Measurements from ENCODE around the gene LRMDA. TPM values are rescaled to one million over a fixed set of nuclear protein-coding genes. Genes with fewer than 3 reads are reported as not detected.
A peak's percentile ranks its signal among the peaks of the same experiment; 100 is the strongest.

Gene LRMDA
- total RNA-seq, 1 donor from 2014 or later = 19.4 TPM

GRCh38 chr10:76000550-76000949 lies 569.1 kb downstream of the LRMDA start:
- Mint-ChIP-seq H3K36me3 (ENCODE audit: low read depth, unreplicated experiment) (no peaks in the 10 kb centered on the region), H3K4me3 (ENCODE audit: unreplicated experiment) (no peak overlapping the region), H3K27me3 (ENCODE audit: unreplicated experiment) (peaks cover 2% of the 10 kb centered on the region), H3K4me1 (ENCODE audit: unreplicated experiment) (peaks cover 3% of the 10 kb centered on the region), H3K27ac (ENCODE audit: unreplicated experiment) (peak overlapping the region; percentile 30), H3K9me3 (ENCODE audit: unreplicated experiment) (no peaks in the 10 kb centered on the region)
- no peak for TF ChIP-seq CTCF (IDR thresholded peaks at IDR 0.05; ENCODE audit: unreplicated experiment)
- no peak for DNase-seq (ENCODE audit: low spot score)

- H3K9me3 Mint-ChIP-seq (ENCODE audit: unreplicated experiment) = no peaks in the 10 kb centered on the region
- H3K36me3 Mint-ChIP-seq (ENCODE audit: low read depth, unreplicated experiment) = no peaks in the 10 kb centered on the region
- TF ChIP-seq CTCF (IDR thresholded peaks at IDR 0.05; ENCODE audit: unreplicated experiment) = no peak
- no peak overlapping the region for H3K4me3 Mint-ChIP-seq (ENCODE audit: unreplicated experiment)
- no peak for DNase-seq (ENCODE audit: low spot score)
- peaks cover 2% of the 10 kb centered on the region for H3K27me3 Mint-ChIP-seq (ENCODE audit: unreplicated experiment)
- peaks cover 3% of the 10 kb centered on the region for H3K4me1 Mint-ChIP-seq (ENCODE audit: unreplicated experiment)
- no peak overlapping the region for H3K27ac Mint-ChIP-seq (ENCODE audit: unreplicated experiment)
Observed at GRCh38 chr10:76001019-76001418, 569.6 kb downstream of the LRMDA start.

- no peak for TF ChIP-seq CTCF (IDR thresholded peaks at IDR 0.05; ENCODE audit: unreplicated experiment)
- Mint-ChIP-seq H3K4me1 (ENCODE audit: unreplicated experiment) (peaks cover 3% of the 10 kb centered on the region), H3K9me3 (ENCODE audit: unreplicated experiment) (no peaks in the 10 kb centered on the region), H3K27me3 (ENCODE audit: unreplicated experiment) (peaks cover 2% of the 10 kb centered on the region), H3K36me3 (ENCODE audit: low read depth, unreplicated experiment) (no peaks in the 10 kb centered on the region), H3K27ac (ENCODE audit: unreplicated experiment) (no peak overlapping the region), H3K4me3 (ENCODE audit: unreplicated experiment) (no peak overlapping the region)
- no peak for DNase-seq (ENCODE audit: low spot score)
Observed at GRCh38 chr10:76001461-76001860, 570.0 kb downstream of the LRMDA start.

- H3K4me3 Mint-ChIP-seq (ENCODE audit: unreplicated experiment) = no peak overlapping the region
- H3K36me3 Mint-ChIP-seq (ENCODE audit: low read depth, unreplicated experiment) = no peaks in the 10 kb centered on the region
- DNase-seq (ENCODE audit: low spot score) = no peak
- H3K4me1 Mint-ChIP-seq (ENCODE audit: unreplicated experiment) = peaks cover 3% of the 10 kb centered on the region
- H3K9me3 Mint-ChIP-seq (ENCODE audit: unreplicated experiment) = no peaks in the 10 kb centered on the region
- no peak for TF ChIP-seq CTCF (IDR thresholded peaks at IDR 0.05; ENCODE audit: unreplicated experiment)
- H3K27ac Mint-ChIP-seq (ENCODE audit: unreplicated experiment) = no peak overlapping the region
- peaks cover 2% of the 10 kb centered on the region for H3K27me3 Mint-ChIP-seq (ENCODE audit: unreplicated experiment)
Observed at GRCh38 chr10:76002262-76002854, 570.9 kb downstream of the LRMDA start.

DNA sequence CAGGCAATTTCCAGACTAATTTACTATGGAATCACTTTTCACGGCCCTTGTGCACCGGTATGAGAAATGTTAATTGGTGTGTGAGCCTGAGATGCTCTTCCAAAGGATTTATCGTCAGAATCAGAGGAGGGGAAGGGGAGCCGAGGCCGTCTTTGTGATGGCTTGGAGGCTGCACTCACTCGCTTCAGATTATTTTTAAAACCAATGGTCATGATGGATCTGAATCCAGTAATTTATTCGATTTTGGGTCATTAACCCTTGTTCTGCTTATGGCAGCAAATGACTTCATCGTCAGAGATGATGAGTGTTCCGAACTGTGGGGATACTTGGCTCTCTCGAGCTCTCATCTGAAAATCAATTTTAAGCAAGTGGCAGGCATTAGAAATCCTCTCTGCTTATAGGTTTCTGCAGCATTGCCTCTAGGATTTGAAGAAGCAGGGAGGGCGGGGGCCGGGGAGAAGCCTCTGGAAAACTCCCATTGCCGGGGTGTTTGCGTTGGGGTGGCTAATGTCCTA lies 576.3 kb downstream of the LRMDA start:
- no peaks in the 10 kb centered on the region for H3K27me3 Mint-ChIP-seq (ENCODE audit: unreplicated experiment)

More for the DNA sequence above, 576.3 kb downstream of the LRMDA start:
- DNase-seq (ENCODE audit: low spot score) = no peak
- H3K36me3 Mint-ChIP-seq (ENCODE audit: low read depth, unreplicated experiment) = no peaks in the 10 kb centered on the region
- H3K9me3 Mint-ChIP-seq (ENCODE audit: unreplicated experiment) = no peaks in the 10 kb centered on the region
- no peak overlapping the region for H3K27ac Mint-ChIP-seq (ENCODE audit: unreplicated experiment)
- no peaks in the 10 kb centered on the region for H3K4me1 Mint-ChIP-seq (ENCODE audit: unreplicated experiment)
- H3K4me3 Mint-ChIP-seq (ENCODE audit: unreplicated experiment) = no peak overlapping the region
- no peak for TF ChIP-seq CTCF (IDR thresholded peaks at IDR 0.05; ENCODE audit: unreplicated experiment)
